ENCODE data around the gene CCNDBP1.
"Not testable (repeated sequence)": the region's sequence is repeated elsewhere in the genome, so short reads cannot be mapped to it uniquely, and the experiment has no call there.

The CCNDBP1 gene

GRCh38 chr15:43193710-43194109 lies 8.5 kb downstream of the CCNDBP1 start:
- DNase-seq: no peak
- TF ChIP-seq, protein P1, sequence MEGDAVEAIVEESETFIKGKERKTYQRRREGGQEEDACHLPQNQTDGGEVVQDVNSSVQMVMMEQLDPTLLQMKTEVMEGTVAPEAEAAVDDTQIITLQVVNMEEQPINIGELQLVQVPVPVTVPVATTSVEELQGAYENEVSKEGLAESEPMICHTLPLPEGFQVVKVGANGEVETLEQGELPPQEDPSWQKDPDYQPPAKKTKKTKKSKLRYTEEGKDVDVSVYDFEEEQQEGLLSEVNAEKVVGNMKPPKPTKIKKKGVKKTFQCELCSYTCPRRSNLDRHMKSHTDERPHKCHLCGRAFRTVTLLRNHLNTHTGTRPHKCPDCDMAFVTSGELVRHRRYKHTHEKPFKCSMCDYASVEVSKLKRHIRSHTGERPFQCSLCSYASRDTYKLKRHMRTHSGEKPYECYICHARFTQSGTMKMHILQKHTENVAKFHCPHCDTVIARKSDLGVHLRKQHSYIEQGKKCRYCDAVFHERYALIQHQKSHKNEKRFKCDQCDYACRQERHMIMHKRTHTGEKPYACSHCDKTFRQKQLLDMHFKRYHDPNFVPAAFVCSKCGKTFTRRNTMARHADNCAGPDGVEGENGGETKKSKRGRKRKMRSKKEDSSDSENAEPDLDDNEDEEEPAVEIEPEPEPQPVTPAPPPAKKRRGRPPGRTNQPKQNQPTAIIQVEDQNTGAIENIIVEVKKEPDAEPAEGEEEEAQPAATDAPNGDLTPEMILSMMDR (IDR thresholded peaks at IDR 0.05; ENCODE audit: low read depth, low read length): no peak
- no peaks in the 10 kb centered on the region for H3K9me3 ChIP-seq
- no peaks in the 10 kb centered on the region for H3K4me1 ChIP-seq
- peaks cover 23% of the 10 kb centered on the region for H3K36me3 ChIP-seq
- no peak overlapping the region for H3K4me3 ChIP-seq (ENCODE audit: low read depth, low read length)
- no peaks in the 10 kb centered on the region for H3K27me3 ChIP-seq

DNA sequence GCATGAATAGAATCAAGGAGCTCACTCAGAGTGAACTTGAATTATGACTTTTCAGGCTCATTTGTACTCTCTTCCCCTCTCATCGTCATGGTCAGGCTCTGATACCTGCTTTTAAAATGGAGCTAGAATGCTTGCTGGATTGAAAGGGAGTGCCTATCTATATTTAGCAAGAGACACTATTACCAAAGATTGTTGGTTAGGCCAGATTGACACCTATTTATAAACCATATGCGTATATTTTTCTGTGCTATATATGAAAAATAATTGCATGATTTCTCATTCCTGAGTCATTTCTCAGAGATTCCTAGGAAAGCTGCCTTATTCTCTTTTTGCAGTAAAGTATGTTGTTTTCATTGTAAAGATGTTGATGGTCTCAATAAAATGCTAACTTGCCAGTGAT lies 9.6 kb downstream of the CCNDBP1 start:
- no peak for DNase-seq
- TF ChIP-seq, protein P1 (IDR thresholded peaks at IDR 0.05; ENCODE audit: low read depth, low read length): no peak
- Histone ChIP-seq H3K4me3 (ENCODE audit: low read depth, low read length) (no peak overlapping the region), H3K36me3 (peaks cover 21% of the 10 kb centered on the region), H3K4me1 (no peaks in the 10 kb centered on the region), H3K9me3 (no peaks in the 10 kb centered on the region), H3K27me3 (no peaks in the 10 kb centered on the region)

- Histone ChIP-seq H3K4me1 (no peaks in the 10 kb centered on the region), H3K27me3 (no peaks in the 10 kb centered on the region), H3K36me3 (peaks cover 9% of the 10 kb centered on the region), H3K4me3 (ENCODE audit: low read depth, low read length) (no peak overlapping the region), H3K9me3 (no peaks in the 10 kb centered on the region)
- no peak for DNase-seq
- TF ChIP-seq, protein P1 (IDR thresholded peaks at IDR 0.05; ENCODE audit: low read depth, low read length): no peak
Observed at GRCh38 chr15:43196760-43197548, 11.8 kb downstream of the CCNDBP1 start.

DNA sequence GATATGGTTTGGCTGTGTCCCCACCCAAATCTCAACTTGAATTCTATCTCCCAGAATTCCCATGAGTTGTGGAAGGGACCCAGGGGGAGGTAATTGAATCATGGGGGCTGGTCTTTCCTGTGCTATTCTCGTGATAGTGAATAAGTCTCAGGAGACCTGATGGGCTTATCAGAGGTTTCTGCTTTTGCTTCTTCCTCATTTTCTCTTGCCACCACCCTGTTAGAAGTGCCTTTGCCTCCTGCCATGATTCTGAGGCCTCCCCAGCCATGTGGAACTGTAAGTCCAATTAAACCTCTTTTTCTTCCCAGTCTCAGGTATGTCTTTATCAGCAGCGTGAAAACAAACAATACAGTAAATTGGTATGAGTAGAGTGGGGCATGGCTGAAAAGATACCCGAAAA lies 12.6 kb downstream of the CCNDBP1 start:
- H3K27me3 ChIP-seq; H3K36me3 ChIP-seq; H3K9me3 ChIP-seq; H3K4me3 ChIP-seq (ENCODE audit: low read depth, low read length); DNase-seq; H3K4me1 ChIP-seq: not testable (repeated sequence)

DNA sequence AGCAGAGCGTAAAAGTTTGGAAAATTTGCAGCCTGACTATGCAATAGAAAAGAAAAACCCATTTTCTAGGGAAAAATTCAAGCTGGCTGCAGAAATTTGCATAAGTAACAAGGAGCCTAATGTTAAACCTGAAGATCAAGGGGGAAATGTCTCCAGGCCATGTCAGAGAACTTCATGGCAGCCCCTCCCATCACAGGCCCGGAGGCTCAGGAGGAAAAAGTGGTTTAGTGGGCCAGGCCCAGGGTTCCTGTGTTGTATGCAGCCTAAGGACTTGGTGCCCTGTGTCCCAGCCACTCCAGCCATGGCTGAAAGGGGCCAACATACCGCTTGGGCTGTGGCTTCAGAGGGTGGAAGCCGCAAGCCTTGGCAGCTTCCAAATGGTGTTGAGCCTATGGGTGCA lies 13.4 kb downstream of the CCNDBP1 start:
- DNase-seq; H3K9me3 ChIP-seq; H3K27me3 ChIP-seq; H3K36me3 ChIP-seq; H3K4me3 ChIP-seq (ENCODE audit: low read depth, low read length); H3K4me1 ChIP-seq: not testable (repeated sequence)

DNA sequence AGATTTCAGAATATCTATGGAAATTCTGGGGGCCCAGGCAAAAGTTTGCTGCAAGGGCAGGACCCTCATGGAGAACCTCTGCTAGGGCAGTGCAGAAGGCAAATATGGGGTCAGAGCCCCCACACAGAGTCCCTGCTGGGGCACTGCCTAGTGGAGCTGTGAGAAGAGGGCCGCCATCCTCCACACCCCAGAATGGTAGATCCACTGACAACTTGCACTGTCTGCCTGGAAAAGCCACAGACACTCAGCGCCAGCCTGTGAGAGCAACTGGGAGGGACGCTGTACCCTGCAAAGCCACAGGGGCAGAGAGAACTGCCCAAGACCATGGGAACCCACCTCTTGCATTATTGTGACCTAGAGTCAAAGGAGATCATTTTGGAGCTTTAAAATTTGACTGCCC lies 13.8 kb downstream of the CCNDBP1 start:
- DNase-seq: no peak
- H3K36me3 ChIP-seq: peaks cover 4% of the 10 kb centered on the region; the same call in 1 of the 2 replicates
- no peak overlapping the region for H3K4me3 ChIP-seq (ENCODE audit: low read depth, low read length)
- H3K9me3 ChIP-seq: no peaks in the 10 kb centered on the region
- H3K27me3 ChIP-seq: no peaks in the 10 kb centered on the region
- TF ChIP-seq, protein P1 (IDR thresholded peaks at IDR 0.05; ENCODE audit: low read depth, low read length): no peak
- no peaks in the 10 kb centered on the region for H3K4me1 ChIP-seq

GRCh38 chr15:43199945-43200488 lies 14.8 kb downstream of the CCNDBP1 start:
- TF ChIP-seq, protein P1 (IDR thresholded peaks at IDR 0.05; ENCODE audit: low read depth, low read length): no peak
- no peak for DNase-seq
- Histone ChIP-seq H3K36me3 (peaks cover 4% of the 10 kb centered on the region; the same call in 1 of the 2 replicates), H3K4me1 (no peaks in the 10 kb centered on the region), H3K4me3 (ENCODE audit: low read depth, low read length) (no peak overlapping the region), H3K9me3 (no peaks in the 10 kb centered on the region), H3K27me3 (no peaks in the 10 kb centered on the region)
